ENCODE results near the gene ZFP1.
A peak's percentile ranks its signal among the peaks of the same experiment; 100 is the strongest.

Gene ZFP1

DNA sequence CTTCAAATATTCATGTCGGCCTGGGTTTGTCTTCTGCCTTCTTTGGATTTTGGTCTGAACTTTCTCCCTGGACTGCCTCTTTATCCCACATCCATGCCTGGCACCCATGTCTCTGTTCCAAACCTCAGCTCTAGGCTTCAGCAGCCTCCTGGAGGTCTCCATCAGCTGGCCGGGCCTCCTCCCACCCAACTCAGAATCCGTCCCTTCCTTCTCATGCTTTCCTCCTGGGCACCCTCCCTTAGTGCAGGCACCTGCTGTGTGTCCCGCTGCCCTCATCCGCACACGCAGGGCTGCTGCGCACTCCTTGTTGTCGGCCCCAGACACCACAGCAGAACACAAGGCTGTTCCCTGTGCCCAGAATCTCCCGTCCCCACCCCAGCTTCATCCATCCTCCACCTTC lies 45.7 kb upstream of the ZFP1 start:
- Mint-ChIP-seq H3K36me3 (ENCODE audit: low read depth) (peaks cover 26% of the 10 kb centered on the region), H3K4me3 (no peak overlapping the region), H3K9me3 (no peaks in the 10 kb centered on the region), H3K27me3 (ENCODE audit: low read depth, poor library complexity) (peaks cover 3% of the 10 kb centered on the region), H3K4me1 (peaks cover 55% of the 10 kb centered on the region), H3K27ac (peak overlapping the region; percentile 93)
- TF ChIP-seq, protein P1, sequence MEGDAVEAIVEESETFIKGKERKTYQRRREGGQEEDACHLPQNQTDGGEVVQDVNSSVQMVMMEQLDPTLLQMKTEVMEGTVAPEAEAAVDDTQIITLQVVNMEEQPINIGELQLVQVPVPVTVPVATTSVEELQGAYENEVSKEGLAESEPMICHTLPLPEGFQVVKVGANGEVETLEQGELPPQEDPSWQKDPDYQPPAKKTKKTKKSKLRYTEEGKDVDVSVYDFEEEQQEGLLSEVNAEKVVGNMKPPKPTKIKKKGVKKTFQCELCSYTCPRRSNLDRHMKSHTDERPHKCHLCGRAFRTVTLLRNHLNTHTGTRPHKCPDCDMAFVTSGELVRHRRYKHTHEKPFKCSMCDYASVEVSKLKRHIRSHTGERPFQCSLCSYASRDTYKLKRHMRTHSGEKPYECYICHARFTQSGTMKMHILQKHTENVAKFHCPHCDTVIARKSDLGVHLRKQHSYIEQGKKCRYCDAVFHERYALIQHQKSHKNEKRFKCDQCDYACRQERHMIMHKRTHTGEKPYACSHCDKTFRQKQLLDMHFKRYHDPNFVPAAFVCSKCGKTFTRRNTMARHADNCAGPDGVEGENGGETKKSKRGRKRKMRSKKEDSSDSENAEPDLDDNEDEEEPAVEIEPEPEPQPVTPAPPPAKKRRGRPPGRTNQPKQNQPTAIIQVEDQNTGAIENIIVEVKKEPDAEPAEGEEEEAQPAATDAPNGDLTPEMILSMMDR (IDR thresholded peaks at IDR 0.05), result no peak
- DNase-seq, result no peak

GRCh38 chr16:75103994-75104393 lies 44.3 kb upstream of the ZFP1 start:
- Mint-ChIP-seq H3K36me3 (ENCODE audit: low read depth) (peaks cover 26% of the 10 kb centered on the region), H3K27me3 (ENCODE audit: low read depth, poor library complexity) (peaks cover 3% of the 10 kb centered on the region), H3K27ac (no peak overlapping the region), H3K4me1 (peaks cover 57% of the 10 kb centered on the region), H3K9me3 (no peaks in the 10 kb centered on the region), H3K4me3 (no peak overlapping the region)
- TF ChIP-seq, protein P1 (IDR thresholded peaks at IDR 0.05), result no peak
- DNase-seq, result no peak

GRCh38 chr16:75104836-75105235 lies 43.5 kb upstream of the ZFP1 start:
- Mint-ChIP-seq H3K4me1 (peaks cover 57% of the 10 kb centered on the region), H3K9me3 (no peaks in the 10 kb centered on the region), H3K36me3 (ENCODE audit: low read depth) (peaks cover 26% of the 10 kb centered on the region), H3K27ac (no peak overlapping the region), H3K4me3 (no peak overlapping the region), H3K27me3 (ENCODE audit: low read depth, poor library complexity) (peaks cover 3% of the 10 kb centered on the region)
- DNase-seq, result no peak
- TF ChIP-seq, protein P1 (IDR thresholded peaks at IDR 0.05), result no peak

- TF ChIP-seq, protein P1 (IDR thresholded peaks at IDR 0.05), result no peak
- Mint-ChIP-seq H3K36me3 (ENCODE audit: low read depth) (peaks cover 26% of the 10 kb centered on the region), H3K4me1 (peaks cover 56% of the 10 kb centered on the region), H3K9me3 (no peaks in the 10 kb centered on the region), H3K4me3 (no peak overlapping the region), H3K27me3 (ENCODE audit: low read depth, poor library complexity) (peaks cover 3% of the 10 kb centered on the region), H3K27ac (peak overlapping the region; percentile 25)
- DNase-seq, result no peak
Measured at GRCh38 chr16:75105306-75106061, 42.8 kb upstream of the ZFP1 start.

GRCh38 chr16:75106351-75107274 lies 41.7 kb upstream of the ZFP1 start:
- H3K27me3 Mint-ChIP-seq (ENCODE audit: low read depth, poor library complexity), result peaks cover 3% of the 10 kb centered on the region
- H3K4me3 Mint-ChIP-seq, result no peak overlapping the region
- TF ChIP-seq, protein P1 (IDR thresholded peaks at IDR 0.05), result no peak
- no peak for DNase-seq
- H3K27ac Mint-ChIP-seq, result peak overlapping the region; percentile 89
- H3K36me3 Mint-ChIP-seq (ENCODE audit: low read depth), result peaks cover 26% of the 10 kb centered on the region
- no peaks in the 10 kb centered on the region for H3K9me3 Mint-ChIP-seq
- H3K4me1 Mint-ChIP-seq, result peaks cover 67% of the 10 kb centered on the region
